GM18498 (cell line): Measurements from ENCODE around the gene DLG1.

Experiments used
- ATAC-seq: cut with Tn5 transposase; IDR thresholded peaks from one replicate; pipeline ENCODE4 v1.9.1; 2021; ENCODE audit warnings: mild to moderate bottlenecking, moderate library complexity; ENCODE audit not compliant: unreplicated experiment

DLG1 gene

GRCh38 chr3:197298341-197298944 lies at the start of gene DLG1:
Gene DLG1, minus strand, starts transcription at chr3:197298612. Its CDS starts 1,408 bp downstream, at chr3:197297204.
- peak; percentile 60 for ATAC-seq

DNA sequence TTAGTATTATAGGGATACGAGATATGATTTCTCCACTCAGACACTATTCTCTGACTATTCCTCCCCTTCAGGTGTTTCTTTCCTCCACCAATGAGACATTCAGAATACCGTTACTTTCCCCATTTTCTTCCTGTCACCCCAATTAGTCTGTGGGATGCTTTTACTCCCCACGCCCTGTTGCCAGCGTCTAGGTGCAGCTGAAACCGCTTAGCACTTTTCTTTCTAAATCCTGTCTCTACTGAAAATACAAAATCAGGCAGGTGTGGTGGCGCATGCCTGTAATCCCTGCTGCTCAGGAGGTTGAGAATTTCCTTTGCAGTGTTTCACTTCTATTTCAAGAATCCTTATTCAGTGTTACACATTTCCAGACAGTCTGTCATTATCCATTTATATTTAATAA lies 49.6 kb upstream of the DLG1 start:
- ATAC-seq = no peak

DNA sequence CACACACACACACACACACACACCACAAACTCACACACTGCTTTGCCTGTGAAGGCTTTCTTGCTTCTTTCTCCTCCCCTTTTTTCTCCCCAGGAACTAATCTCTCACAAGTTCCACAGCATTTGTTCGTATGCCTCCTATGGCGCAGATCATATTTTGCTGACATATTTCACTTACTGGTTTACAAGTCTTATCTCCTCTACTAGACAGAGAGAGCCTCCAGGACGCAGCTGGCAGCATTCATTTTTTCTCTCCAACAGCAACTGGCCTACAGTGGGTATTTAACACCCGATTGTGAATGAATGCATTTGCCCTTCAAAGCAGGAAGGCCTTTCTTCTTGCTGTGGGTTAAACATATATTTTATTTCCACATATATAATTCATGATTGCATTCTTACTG lies 47.0 kb upstream of the DLG1 start:
- no peak for ATAC-seq

GRCh38 chr3:197344582-197345318 lies 46.3 kb upstream of the DLG1 start:
- no peak for ATAC-seq

DNA sequence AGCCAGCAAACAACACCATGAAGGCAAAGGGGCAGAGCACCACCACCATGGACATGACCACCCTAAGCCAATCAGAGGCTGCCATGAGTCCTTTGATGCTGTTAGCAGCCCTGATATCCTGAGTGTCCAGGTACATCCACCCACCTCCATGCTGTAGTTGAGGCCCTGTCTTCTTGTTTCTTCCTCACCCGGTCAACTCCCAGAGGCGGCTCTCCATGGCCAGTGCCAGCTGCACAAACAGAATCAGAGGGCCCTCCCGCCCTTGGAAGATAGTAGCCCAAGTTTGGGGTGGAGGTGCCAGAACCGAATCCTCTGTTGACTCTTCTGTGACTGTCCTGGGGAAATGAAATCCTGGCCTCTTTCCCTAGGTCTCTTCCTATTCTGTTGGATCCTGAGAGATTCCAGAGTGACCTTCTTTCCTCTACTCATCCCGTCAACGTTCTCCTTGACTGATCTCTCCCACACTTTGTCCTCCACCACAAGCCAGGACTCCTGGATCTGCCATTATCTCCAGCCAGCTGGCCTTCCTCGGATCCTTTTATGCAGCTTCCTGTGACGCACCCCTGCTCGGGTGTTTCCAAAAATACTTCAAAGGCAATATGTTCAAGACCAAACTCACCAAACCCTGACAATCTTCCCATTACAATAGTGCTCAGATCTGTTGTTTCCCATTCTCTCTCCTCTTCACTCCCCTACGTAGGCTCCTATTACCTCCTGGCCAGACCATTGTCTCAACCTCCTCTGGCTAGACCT lies 45.4 kb upstream of the DLG1 start:
- no peak for ATAC-seq

DNA sequence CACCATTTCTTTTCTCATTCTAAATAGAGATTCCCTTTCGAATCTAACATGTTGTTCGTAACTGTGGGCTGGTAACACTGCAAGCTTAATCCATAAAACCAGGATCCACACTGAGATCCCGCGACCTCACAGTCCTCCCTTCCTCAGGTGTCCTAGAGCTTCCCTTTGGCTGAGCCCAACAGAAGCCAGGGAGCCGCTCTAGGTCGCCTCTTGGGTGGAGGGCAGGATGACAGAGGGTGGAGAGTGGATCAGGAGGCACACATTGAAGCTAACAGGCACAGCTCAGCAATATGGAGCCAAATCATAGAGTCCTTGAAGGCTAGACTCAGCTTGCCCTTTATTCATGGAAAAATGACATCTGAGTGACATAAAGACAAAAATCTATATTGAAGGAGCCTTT lies 44.7 kb upstream of the DLG1 start:
- ATAC-seq = no peak

DNA sequence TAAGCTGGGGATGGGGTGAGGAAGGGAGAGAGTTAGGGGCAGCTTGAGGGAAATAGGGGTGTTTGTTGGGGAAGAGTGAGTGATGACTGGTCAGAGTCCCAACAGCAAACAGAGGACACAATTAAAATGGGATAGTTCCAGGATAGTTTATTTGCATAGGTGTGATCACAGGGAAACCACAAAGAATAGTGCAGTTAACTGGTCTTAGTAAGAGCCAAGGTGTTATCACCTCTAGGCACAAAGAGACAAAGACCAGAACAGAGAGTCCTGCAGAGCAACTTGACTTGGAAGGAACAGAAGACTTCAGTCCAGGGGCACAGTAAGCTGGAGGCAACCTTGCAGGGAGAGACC lies 42.1 kb upstream of the DLG1 start:
- no peak for ATAC-seq

GRCh38 chr3:197339841-197340520 lies 41.6 kb upstream of the DLG1 start:
- no peak for ATAC-seq

DNA sequence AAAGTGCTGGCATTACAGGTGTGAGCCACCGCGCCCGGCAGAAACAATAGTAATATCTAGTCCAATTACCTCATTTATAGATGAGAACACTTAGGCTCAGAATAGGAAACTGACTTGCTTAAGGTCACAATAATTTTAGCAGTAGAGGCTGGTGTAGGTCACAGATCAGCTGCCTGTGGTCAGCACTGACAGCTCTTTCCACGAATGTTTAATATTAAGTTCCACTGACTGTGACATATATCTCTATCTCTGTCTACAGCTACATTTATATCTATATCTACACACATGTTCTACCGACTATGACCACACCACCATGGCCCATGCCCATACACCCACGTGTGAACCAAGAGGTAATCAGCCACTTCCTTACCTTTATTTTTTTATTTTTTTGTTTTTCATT lies 40.2 kb upstream of the DLG1 start:
- ATAC-seq = no peak

GRCh38 chr3:197337656-197338055 lies 39.2 kb upstream of the DLG1 start:
- no peak for ATAC-seq

- no peak for ATAC-seq
These were observed 38.8 kb upstream of the DLG1 start for GRCh38 chr3:197337214-197337613.

- no peak for ATAC-seq
These were observed 37.9 kb upstream of the DLG1 start for GRCh38 chr3:197336348-197336747.

DNA sequence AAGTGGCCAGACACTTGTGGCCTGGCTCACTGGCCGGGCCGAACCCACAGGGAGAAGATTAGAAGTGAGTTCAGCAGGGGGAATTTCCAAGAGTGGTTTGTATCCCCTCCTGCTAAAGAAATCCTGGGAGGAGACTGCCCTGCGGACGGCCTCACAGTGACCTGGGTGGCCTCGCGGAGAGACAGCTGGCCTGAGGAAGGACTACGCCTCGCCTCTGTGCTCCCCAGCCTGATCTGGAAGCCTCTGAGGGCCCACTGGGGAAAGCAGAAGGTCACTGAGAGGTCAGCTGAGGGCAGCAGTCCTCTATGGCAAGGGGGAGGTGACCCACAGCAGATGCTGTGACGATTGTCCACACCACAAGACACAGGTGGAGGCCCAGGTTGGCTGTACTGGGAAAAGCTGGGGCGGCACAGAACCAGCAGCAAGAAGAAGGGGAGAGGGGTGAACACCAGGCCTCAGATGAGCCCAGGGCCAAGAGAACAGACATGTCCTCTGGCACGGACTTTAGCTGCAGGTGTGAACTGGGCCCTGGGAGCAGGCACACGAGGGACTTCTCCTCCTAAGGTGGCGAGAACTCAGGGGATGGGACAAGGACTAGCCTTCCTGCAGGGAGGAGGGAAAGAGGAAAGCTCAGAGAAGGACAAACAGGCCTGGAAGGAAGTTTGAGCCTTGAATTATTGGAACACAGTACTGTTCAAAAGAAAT lies 37.2 kb upstream of the DLG1 start:
- no peak for ATAC-seq

- ATAC-seq = no peak
These were observed 35.7 kb upstream of the DLG1 start for GRCh38 chr3:197333901-197334639.

DNA sequence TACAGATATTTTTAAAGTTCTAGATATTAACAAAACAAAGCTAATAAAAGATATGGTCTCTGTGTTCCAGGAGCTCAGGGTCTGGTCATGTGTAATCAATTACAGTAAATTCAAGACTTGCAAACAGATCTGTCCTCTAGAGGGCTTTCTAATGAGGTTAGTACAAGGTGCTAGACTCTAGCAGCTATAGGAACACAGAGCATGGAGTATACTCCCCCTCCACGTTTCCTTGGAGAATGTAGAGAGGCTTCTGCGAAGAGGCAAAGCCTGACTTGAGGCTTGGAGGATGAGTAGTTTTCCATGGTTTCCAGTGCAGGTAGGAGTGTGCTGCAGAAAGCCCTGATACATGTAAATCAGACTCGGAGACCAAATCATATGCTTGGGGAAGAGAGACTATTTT lies 32.7 kb upstream of the DLG1 start:
- ATAC-seq = no peak

DNA sequence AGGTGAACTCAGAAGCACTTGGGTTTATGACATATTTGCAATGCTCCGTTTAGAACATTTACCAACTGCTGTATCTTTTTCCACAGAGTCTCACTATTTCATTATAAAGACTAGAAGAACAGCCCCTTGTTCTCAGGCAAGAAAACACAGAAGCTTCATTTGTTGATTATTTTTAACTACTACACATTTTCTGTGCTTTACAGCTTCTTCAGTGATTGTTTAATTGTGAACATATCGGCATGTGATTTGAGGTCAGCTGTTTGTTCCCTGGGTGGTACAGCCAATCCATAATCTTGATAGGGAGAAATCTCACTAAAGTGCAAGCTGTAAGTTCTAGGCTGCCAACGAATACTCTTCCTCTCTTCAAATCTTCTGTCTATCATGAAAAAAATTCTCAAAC lies 31.0 kb upstream of the DLG1 start:
- no peak for ATAC-seq

- no peak for ATAC-seq
These were observed 29.8 kb upstream of the DLG1 start for GRCh38 chr3:197328198-197328597.

DNA sequence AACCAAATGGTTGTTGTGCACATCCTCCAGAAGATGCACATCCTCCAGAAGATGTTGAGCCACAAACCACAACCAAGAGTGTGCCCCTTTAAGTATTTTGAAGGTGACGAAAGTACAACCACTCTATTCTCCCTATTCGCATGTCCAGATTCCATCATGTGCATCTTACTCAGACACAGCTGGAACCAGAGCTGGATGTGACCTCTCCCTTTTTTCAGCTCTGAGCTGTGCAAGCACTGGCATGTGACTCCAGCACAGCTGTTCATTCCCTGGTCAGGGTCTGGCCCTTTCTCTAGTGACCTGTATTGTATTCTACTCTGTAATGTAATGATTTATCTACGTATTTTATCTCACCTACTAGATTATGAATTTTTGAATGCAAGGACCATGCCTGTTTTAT lies 29.3 kb upstream of the DLG1 start:
- no peak for ATAC-seq

DNA sequence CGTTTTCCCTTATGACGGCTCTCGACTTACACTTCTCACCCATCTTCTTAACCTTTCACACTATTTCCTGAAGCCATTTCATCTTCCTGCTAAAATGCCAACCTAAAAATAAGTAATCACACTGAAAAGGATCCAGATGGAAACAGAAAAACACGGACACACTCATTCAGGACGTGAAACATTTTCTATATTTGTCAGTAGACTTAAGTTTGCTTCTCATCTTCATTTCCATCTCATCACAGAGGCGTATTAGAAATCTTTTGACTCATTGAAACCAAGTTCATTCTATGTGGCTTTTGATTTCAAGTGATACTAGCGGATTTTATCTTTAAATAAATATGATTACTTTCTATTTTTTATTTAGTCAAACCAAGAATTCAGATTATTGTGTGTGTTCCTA lies 27.4 kb upstream of the DLG1 start:
- no peak for ATAC-seq

DNA sequence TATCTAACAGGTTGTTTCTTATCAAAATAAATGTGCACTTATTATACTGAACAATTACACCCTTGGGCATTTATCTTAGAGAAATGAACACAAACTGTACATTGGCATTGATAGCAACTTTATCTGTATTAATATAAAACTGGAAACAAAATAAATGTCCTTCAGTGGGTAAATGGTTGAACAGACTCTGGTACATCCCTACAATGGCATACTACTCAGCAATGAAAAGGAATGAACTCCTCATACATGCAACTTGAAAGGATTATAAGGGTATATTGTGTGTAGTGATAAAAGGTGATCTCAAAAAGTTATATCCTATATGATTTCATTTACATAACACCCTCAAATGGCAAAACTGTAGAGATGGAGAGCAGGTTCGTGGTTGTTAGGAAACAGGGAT lies 23.7 kb upstream of the DLG1 start:
- no peak for ATAC-seq
